Measurements from ENCODE around the gene FHL2. TPM values are rescaled to one million over a fixed set of nuclear protein-coding genes. Genes with fewer than 3 reads are reported as not detected.

The FHL2 gene
- total RNA-seq, 4 donors from 2014 or later, result 14.9 to 31.8 (median 21.4) TPM

DNA sequence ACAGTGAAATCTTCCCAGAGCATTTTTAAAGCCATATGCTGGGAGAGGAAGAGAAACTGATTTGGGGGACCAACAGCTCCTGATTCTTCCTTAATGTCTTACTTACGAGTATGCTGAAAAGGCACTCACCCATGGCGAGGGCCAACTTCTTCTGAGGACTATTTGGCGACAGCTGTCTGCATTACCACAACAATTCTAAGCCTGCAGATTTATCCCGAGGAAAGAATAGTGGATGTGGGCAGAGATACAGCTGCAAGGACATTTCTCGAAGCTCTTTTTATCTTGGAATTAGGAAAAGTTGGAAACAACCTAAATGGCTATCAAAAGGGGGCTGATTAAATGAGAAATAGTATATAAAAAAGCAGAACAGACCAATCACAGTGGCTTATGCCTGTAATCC lies 40.3 kb upstream of the FHL2 start:
- TF ChIP-seq, protein P1, sequence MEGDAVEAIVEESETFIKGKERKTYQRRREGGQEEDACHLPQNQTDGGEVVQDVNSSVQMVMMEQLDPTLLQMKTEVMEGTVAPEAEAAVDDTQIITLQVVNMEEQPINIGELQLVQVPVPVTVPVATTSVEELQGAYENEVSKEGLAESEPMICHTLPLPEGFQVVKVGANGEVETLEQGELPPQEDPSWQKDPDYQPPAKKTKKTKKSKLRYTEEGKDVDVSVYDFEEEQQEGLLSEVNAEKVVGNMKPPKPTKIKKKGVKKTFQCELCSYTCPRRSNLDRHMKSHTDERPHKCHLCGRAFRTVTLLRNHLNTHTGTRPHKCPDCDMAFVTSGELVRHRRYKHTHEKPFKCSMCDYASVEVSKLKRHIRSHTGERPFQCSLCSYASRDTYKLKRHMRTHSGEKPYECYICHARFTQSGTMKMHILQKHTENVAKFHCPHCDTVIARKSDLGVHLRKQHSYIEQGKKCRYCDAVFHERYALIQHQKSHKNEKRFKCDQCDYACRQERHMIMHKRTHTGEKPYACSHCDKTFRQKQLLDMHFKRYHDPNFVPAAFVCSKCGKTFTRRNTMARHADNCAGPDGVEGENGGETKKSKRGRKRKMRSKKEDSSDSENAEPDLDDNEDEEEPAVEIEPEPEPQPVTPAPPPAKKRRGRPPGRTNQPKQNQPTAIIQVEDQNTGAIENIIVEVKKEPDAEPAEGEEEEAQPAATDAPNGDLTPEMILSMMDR (IDR thresholded peaks at IDR 0.05 in 4 of 5, conservative IDR thresholded peaks at IDR 0.05 in 1 of 5), result no peak
- no peak for TF ChIP-seq POLR2A (IDR thresholded peaks at IDR 0.05)
- H3K27ac ChIP-seq, result no peak overlapping the region
- no peaks in the 10 kb centered on the region for H3K9me3 ChIP-seq
- peaks cover 19 to 20% of the 10 kb centered on the region in 2 donors for H3K4me1 ChIP-seq
- intact Hi-C loops (cut with DNase I; ENCODE audit: low total_unique reads), result no loop called here
- DNase-seq (no peak), ATAC-seq (no peak)
- H3K27me3 ChIP-seq, result no peaks in the 10 kb centered on the region
- in situ Hi-C loops (cut with MboI; ENCODE audit: low sequenced_read_pairs in 4 of 4), result no loop called here
- H3K4me3 ChIP-seq, result no peak overlapping the region
- H3K36me3 ChIP-seq, result no peaks in the 10 kb centered on the region

DNA sequence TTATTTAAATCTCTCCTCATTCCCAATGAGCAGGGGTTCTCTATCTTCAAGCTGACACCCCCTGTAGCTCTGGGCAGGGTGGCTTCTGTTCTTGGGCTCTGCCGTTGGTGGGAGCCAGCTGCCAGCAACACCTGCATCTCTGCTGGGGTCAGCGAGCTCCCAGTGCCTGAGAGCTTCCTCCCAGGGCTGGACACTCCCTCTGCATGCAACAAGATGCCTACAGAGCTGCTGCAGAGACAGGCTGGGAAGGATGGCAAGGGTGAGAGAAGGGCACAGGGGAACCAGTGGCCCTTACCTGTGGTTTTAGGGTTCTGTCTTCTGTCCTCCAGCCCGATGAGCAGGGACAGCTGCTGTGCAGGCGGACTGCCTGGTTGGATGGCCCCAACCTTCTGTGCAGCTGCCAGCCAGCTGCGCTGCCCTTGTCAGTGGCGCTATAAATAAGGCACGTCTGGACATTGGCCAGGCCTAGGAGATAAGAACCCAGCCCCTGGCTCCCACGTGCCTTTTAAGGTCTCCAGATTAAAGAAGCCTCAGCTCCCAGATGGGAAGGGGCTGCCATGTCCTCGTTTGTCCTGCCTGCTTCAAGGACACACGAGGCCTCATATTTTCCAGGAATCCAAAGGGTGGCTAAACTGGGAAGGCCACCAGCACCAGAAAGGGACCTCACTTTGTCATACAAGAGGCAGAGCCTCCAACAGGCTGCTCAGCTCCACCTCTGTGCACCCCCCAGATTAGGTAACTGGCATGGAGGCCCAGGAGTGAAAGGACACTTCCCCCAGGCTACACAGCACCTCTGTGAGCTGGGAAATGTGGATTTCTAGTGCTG lies 39.5 kb upstream of the FHL2 start:
- Histone ChIP-seq H3K27me3 (no peaks in the 10 kb centered on the region), H3K4me1 (peaks cover 19 to 25% of the 10 kb centered on the region in 2 donors), H3K4me3 (no peak overlapping the region), H3K9me3 (no peaks in the 10 kb centered on the region), H3K36me3 (no peaks in the 10 kb centered on the region), H3K27ac (peak overlapping the region in 3 of 4 donors; percentile 7 to 53 (median 48))
- intact Hi-C loops (cut with DNase I; ENCODE audit: low total_unique reads) (no loop called here), in situ Hi-C loops (cut with MboI; ENCODE audit: low sequenced_read_pairs in 4 of 4) (no loop called here)
- peak; percentile 50 to 70 for DNase-seq
- ATAC-seq, result peak; percentile 62 to 93
- TF ChIP-seq POLR2A (IDR thresholded peaks at IDR 0.05), result no peak
- TF ChIP-seq, protein P1 (IDR thresholded peaks at IDR 0.05 in 4 of 5, conservative IDR thresholded peaks at IDR 0.05 in 1 of 5), result no peak

DNA sequence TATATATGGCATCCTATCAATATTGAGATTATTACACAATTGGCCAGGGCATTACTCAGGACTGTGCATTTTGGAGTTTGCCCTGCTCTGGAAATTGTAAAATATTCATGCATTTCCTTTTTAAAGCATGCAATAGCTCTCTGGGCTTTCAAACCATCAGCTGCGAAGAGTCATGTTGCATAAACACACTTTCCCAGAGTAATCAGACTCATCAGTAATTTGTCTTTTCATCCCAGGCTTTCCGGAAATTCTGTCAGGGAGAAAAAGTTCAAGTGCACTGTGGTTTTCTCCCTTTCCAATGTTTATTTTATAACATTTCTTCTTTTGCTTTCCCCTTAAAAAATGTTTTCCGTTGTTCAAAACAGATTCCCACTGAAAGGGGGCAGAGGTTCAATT lies 38.9 kb upstream of the FHL2 start:
- in situ Hi-C loops (cut with MboI; ENCODE audit: low sequenced_read_pairs in 4 of 4), result no loop called here
- TF ChIP-seq, protein P1 (IDR thresholded peaks at IDR 0.05 in 4 of 5, conservative IDR thresholded peaks at IDR 0.05 in 1 of 5), result no peak
- TF ChIP-seq POLR2A (IDR thresholded peaks at IDR 0.05), result no peak
- Histone ChIP-seq H3K27me3 (no peaks in the 10 kb centered on the region), H3K4me3 (no peak overlapping the region), H3K9me3 (no peaks in the 10 kb centered on the region), H3K36me3 (no peaks in the 10 kb centered on the region), H3K4me1 (peaks cover 22 to 27% of the 10 kb centered on the region in 2 donors), H3K27ac (peak overlapping the region in 2 of 4 donors; percentile 7 to 53)
- intact Hi-C loops (cut with DNase I; ENCODE audit: low total_unique reads), result no loop called here
- DNase-seq, result no peak
- ATAC-seq, result no peak

DNA sequence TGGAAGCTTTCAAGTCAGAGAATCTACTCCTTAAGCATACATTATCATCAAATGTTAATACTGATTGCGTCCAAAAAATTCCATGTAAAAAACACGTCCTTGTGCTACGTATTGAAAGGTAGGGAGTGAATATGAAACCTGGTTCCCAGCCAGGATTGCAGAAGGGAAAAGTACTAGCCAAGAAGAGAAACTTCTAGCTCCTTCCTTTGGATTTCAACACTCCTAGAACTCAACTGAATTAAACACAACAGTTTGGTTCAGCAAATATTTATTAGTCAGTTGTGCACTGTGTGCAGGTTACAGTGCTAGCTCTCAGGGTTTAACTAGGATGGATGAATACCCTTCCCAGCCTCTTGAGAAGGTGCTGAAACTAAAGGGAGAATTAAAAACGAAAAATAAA lies 33.9 kb upstream of the FHL2 start:
- peaks cover 15 to 20% of the 10 kb centered on the region in 2 donors for H3K4me1 ChIP-seq
- in situ Hi-C loops (cut with MboI; ENCODE audit: low sequenced_read_pairs in 4 of 4), result no loop called here
- intact Hi-C loops (cut with DNase I; ENCODE audit: low total_unique reads), result no loop called here
- H3K36me3 ChIP-seq, result no peaks in the 10 kb centered on the region
- DNase-seq, result no peak
- peak; percentile 73 to 79 for ATAC-seq
- peak overlapping the region; percentile 34 to 67 (median 58) for H3K27ac ChIP-seq
- H3K9me3 ChIP-seq, result no peaks in the 10 kb centered on the region
- no peak overlapping the region for H3K4me3 ChIP-seq
- no peaks in the 10 kb centered on the region for H3K27me3 ChIP-seq
- no peak for TF ChIP-seq POLR2A (IDR thresholded peaks at IDR 0.05)
- TF ChIP-seq, protein P1 (IDR thresholded peaks at IDR 0.05 in 4 of 5, conservative IDR thresholded peaks at IDR 0.05 in 1 of 5), result no peak

All from gastrocnemius medialis (tissue), 4 donors.